ENCODE data around the gene INAFM1.

INAFM1 gene

DNA sequence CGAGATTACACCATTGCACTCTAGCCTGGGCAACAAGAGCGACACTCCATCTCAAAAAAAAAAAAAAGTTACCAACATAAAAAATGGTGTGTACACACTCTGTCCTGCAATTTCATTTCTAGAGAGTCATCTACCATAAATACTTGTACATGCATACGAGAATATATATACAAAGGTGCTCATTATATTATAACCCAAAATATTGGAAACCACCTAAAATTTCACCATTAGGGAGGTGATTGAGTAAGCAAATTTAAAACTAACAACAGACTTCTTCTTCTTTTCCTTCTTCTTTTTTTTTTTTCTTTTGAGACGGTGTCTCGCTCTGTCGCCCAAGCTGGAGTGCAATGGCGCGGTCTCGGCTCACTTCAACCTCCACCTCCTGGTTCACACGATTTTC, 27.6 kb downstream of the INAFM1 start:
- no peak for DNase-seq (ENCODE audit: low spot score)
- TF ChIP-seq, protein P1, sequence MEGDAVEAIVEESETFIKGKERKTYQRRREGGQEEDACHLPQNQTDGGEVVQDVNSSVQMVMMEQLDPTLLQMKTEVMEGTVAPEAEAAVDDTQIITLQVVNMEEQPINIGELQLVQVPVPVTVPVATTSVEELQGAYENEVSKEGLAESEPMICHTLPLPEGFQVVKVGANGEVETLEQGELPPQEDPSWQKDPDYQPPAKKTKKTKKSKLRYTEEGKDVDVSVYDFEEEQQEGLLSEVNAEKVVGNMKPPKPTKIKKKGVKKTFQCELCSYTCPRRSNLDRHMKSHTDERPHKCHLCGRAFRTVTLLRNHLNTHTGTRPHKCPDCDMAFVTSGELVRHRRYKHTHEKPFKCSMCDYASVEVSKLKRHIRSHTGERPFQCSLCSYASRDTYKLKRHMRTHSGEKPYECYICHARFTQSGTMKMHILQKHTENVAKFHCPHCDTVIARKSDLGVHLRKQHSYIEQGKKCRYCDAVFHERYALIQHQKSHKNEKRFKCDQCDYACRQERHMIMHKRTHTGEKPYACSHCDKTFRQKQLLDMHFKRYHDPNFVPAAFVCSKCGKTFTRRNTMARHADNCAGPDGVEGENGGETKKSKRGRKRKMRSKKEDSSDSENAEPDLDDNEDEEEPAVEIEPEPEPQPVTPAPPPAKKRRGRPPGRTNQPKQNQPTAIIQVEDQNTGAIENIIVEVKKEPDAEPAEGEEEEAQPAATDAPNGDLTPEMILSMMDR (IDR thresholded peaks at IDR 0.05; ENCODE audit: borderline replicate concordance, control extremely low read depth, extremely low read depth, insufficient read depth, missing control alignments): no peak
- in situ Hi-C loops (cut with MboI; ENCODE audit: low sequenced_read_pairs, unreplicated experiment): no loop called here

DNA sequence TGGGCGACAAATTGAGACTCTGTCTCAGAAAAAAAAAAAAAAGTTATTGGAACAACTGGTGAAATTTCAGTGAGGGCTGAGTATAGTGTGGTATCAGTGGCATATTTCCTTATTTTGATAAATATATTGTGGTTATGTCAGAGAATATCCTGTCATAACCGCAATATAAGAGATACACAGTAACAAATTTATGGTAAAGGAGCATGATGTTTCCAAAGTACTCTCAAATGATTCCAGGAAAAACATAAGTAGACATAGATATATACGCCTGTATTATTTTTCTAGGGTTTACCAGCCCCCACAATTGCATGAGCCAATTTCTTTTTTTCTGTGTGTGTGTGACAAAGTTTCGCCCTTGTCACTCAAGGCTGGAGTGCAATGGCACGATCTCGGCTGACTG, 29.3 kb downstream of the INAFM1 start:
- DNase-seq (ENCODE audit: low spot score): no peak
- in situ Hi-C loops (cut with MboI; ENCODE audit: low sequenced_read_pairs, unreplicated experiment): no loop called here
- TF ChIP-seq, protein P1 (IDR thresholded peaks at IDR 0.05; ENCODE audit: borderline replicate concordance, control extremely low read depth, extremely low read depth, insufficient read depth, missing control alignments): no peak

DNA sequence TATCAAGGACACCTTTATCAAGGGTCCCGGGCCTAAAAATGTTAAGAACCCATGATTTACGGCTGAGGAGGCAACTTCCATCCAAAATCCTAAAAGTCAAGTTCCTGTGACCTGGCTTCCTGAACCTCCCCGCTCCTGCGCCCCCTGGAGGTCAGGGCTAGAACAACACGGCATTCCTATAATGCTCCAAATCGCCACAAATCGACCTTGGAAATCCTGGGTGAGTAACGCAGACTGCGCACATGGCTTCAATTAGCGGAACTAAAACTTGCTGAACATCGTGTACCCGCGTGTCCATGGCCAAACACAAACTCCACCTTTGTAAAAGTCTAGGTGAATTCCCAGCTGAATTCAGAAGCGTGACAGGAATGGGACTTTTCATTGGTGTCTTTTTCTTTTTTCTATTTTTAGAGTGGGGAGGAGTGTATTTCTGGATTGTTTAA, 30.6 kb downstream of the INAFM1 start:
- in situ Hi-C loops (cut with MboI; ENCODE audit: low sequenced_read_pairs, unreplicated experiment): no loop called here
- TF ChIP-seq, protein P1 (IDR thresholded peaks at IDR 0.05; ENCODE audit: borderline replicate concordance, control extremely low read depth, extremely low read depth, insufficient read depth, missing control alignments): peak; percentile 87
- DNase-seq (ENCODE audit: low spot score): peak; percentile 50

DNA sequence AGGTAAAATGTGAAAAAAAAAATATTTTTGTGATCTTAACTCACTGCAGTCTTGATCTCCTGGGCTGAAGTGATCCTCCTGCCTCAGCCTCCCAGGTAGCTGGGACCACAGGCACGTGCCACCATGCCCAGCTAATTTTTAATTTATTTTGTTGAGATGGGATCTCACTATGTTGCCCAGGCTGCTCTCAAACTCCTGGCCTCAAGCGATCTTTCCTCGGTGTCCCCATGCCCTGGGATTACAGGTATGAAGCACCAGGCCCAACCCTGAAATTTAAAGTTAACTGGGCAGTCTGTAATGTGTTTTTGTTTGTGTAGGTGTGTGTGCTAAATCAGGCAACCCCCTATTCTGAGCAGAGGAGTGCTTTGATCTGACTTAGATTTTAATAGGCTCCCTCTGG, 31.6 kb downstream of the INAFM1 start:
- in situ Hi-C loops (cut with MboI; ENCODE audit: low sequenced_read_pairs, unreplicated experiment): no loop called here
- DNase-seq (ENCODE audit: low spot score): no peak
- TF ChIP-seq, protein P1 (IDR thresholded peaks at IDR 0.05; ENCODE audit: borderline replicate concordance, control extremely low read depth, extremely low read depth, insufficient read depth, missing control alignments): no peak

DNA sequence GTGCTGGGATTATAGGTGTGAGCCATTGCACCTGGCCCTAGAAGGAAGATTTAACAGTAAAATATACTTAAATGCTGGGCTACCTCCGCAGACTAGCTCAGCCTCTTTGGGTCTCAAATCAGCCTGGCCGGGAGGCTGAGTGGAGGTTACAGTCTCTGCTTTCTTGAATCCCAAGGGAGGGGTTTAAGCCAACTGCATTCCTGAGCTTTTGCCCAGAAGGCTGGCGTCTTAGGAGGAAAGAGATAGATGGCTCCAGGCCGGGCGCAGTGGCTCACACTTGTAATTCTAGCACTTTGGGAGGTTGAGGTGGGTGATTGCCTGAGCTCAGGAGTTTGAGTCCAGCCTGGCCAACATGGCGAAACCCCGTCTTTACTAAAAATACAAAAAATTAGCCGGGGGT, 34.4 kb downstream of the INAFM1 start:
- in situ Hi-C loops (cut with MboI; ENCODE audit: low sequenced_read_pairs, unreplicated experiment): no loop called here
- TF ChIP-seq, protein P1 (IDR thresholded peaks at IDR 0.05; ENCODE audit: borderline replicate concordance, control extremely low read depth, extremely low read depth, insufficient read depth, missing control alignments): no peak

DNA sequence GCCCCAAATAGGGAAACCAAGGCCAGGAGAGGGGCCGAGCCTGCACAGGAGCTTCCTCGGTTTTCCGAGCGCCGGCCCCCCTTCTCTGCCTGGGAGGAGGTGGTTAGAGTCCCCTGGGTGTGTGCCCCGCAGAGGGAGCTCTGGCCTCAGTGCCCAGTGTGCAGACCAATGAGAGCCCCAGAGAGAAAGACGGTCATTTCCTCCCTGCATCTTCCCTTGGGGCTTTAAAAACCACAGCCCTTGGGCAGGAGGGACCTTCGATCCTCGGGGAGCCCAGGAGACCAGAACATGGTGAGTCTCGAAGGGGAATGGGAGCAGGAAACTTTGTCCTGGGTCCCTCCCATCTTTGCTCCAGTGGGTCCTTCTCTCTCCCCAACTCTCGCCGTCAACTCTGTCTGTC, 34.9 kb downstream of the INAFM1 start, which contains the start of gene C5AR1:
Gene C5AR1 (plus strand): TSS at position 254 of the 400 bp plus-strand sequence. CDS start 35 bp downstream, at position 289.
- DNase-seq (ENCODE audit: low spot score): no peak

More for the DNA sequence above, 34.4 kb downstream of the INAFM1 start:
- no peak for DNase-seq (ENCODE audit: low spot score)

More for the DNA sequence above, 34.9 kb downstream of the INAFM1 start, which contains the start of gene C5AR1:
- in situ Hi-C loops (cut with MboI; ENCODE audit: low sequenced_read_pairs, unreplicated experiment): no loop called here
- TF ChIP-seq, protein P1 (IDR thresholded peaks at IDR 0.05; ENCODE audit: borderline replicate concordance, control extremely low read depth, extremely low read depth, insufficient read depth, missing control alignments): no peak

Data from GM13976 (cell line).